ENCODE results near the gene LRRC61.
A peak's percentile ranks its signal among the peaks of the same experiment; 100 is the strongest.

Gene LRRC61

GRCh38 chr7:150323682-150324372 is 672 bp downstream of the LRRC61 start:
- DNase-seq (ENCODE audit: low read depth) = no peak
- TF ChIP-seq CTCF (conservative IDR thresholded peaks at IDR 0.05; ENCODE audit: low read depth, low read length) = no peak
- peak overlapping the region; percentile 60 for H3K4me3 ChIP-seq (ENCODE audit: low read length)

DNA sequence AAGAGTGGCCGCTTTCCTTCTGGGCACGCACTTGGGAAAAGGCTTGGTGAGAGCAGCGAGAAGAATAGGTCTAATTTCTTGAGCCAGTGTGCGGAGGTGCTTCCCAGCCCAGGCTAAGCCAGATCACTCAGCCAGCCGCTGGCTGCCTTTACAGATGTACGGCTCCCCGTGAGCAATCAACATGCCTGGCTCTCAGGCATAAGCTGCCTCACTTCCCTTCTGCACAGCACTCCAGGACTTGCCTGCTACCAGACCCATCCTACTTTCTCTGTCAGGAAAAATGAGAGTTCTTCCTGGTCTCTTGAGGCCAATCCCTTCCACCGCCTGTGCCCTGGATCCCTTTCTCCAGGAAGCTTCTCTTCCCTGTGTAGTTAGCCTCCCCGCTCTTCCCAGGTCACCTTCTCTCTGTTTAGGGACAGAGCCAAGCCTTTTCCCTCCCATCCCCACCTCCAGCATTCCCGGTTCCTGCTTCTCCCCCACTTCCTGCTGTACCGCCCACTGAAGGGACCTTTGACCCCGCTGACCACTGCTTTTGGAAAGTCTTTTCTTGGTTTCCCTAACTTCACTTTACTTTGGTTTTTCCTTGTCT is 1.3 kb downstream of the LRRC61 start:
- no peak for DNase-seq (ENCODE audit: low read depth)
- no peak for TF ChIP-seq CTCF (conservative IDR thresholded peaks at IDR 0.05; ENCODE audit: low read depth, low read length)
- H3K4me3 ChIP-seq (ENCODE audit: low read length) = peak overlapping the region; percentile 60

DNA sequence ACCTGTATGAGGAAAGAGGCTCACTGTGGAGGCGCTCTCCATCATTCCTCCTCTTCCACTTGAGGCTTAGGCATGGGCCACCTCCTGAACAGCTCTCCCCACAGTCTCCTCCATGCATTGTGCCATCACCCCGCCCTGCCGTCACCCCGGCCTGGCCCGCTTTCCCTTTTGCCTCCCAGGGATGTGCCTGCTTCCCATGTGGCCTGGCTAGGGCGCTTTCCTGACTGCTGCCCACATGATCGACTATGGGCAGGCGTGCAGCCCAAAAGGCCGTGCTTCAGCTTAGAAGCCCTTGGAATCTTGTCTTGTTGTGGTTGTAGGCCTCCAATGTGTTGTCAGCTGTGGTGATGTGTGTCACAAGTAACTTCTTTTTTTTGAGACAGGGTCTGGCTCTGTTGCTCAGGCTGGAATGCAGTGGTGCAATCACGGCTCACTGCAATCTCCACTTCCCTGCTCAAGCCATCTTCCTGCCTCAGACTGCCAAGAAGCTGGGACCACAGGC is 2.0 kb downstream of the LRRC61 start:
- no peak for TF ChIP-seq CTCF (conservative IDR thresholded peaks at IDR 0.05; ENCODE audit: low read depth, low read length)
- DNase-seq (ENCODE audit: low read depth) = no peak
- no peak overlapping the region for H3K4me3 ChIP-seq (ENCODE audit: low read length)

DNA sequence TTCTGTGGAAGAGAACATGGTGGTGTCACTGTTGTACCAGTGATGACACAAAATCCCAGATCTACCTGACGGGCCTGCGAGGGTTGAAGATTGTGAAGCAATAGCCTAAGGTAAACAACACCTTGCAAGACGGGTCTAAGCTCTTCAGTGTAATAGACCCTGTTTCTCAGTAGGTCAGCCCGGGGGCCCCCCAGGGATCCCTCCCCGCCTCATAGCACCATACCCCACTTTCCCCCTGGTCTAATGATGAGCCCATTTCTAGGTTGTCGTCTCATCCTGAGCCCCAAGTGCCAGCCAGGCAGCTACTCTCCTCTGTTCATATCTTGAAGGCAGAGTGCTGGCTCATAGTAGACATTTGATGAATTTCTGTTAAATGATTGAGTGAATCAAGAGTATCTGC is 2.7 kb downstream of the LRRC61 start:
- no peak for DNase-seq (ENCODE audit: low read depth)
- no peak for TF ChIP-seq CTCF (conservative IDR thresholded peaks at IDR 0.05; ENCODE audit: low read depth, low read length)
- H3K4me3 ChIP-seq (ENCODE audit: low read length) = no peak overlapping the region

GRCh38 chr7:150326657-150327268 is 3.6 kb downstream of the LRRC61 start:
- no peak overlapping the region for H3K4me3 ChIP-seq (ENCODE audit: low read length)
- no peak for DNase-seq (ENCODE audit: low read depth)
- TF ChIP-seq CTCF (conservative IDR thresholded peaks at IDR 0.05; ENCODE audit: low read depth, low read length) = no peak

DNA sequence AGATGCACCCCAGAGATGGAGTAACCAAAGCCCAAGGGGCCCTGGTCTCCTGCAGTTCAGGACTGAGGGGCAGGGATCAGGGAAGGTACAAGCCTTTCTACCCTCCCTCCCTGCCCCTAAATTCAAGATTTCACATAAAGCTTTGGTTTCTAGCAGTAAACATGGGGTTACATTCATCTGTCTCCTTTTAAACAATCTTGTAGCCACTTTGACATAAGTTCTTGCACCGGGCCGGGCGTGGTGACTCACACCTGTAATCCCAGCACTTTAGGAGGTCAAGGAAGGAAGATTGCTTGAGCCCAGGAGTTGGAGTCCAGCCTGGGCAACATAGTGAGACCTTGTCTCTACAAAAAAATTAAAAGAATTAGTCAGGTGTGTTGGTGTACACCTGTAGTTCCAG is 4.2 kb downstream of the LRRC61 start:
- DNase-seq (ENCODE audit: low read depth) = no peak
- TF ChIP-seq CTCF (conservative IDR thresholded peaks at IDR 0.05; ENCODE audit: low read depth, low read length) = no peak
- H3K4me3 ChIP-seq (ENCODE audit: low read length) = no peak overlapping the region
